Measurements from ENCODE around the gene INTS6L.

GRCh38 chrX:135605906-135606305 lies 85.4 kb downstream of the INTS6L start:
- TF ChIP-seq CTCF (IDR thresholded peaks at IDR 0.05; ENCODE audit: poor library complexity, severe bottlenecking) (no peak), MXI1 (conservative IDR thresholded peaks at IDR 0.05; ENCODE audit: poor library complexity, severe bottlenecking) (no peak), TAF1 (IDR thresholded peaks at IDR 0.05; ENCODE audit: low read depth) (no peak), EZH2 (IDR thresholded peaks at IDR 0.05; ENCODE audit: borderline replicate concordance, insufficient read depth, low read length, poor library complexity, severe bottlenecking) (no peak), EP300 (conservative IDR thresholded peaks at IDR 0.05; ENCODE audit: poor library complexity, severe bottlenecking) (no peak)

Measured in neural cell (in vitro differentiated cells).